H9 (cell line): Measurements from ENCODE around the gene DAAM1. TPM values are rescaled to one million over a fixed set of nuclear protein-coding genes. Genes with fewer than 3 reads are reported as not detected.

Source experiments
- DNase-seq: peaks from one replicate; pipeline ENCODE4 v3.0.0-alpha.2; 2017
- H2AFZ ChIP-seq: one replicate; pipeline ENCODE4 v1.6.1; 2013; ENCODE audit warnings: mild to moderate bottlenecking, low read length, control low read depth, moderate library complexity
- H2AK5ac ChIP-seq: 2 replicates; pipeline ENCODE4 v1.6.1; 2013; ENCODE audit warnings: low read length, control low read depth, mixed read lengths; ENCODE audit not compliant: insufficient read length
- H2BK120ac ChIP-seq: one replicate; pipeline ENCODE4 v1.6.1; 2013; ENCODE audit warnings: low read depth, mild to moderate bottlenecking, low read length, control low read depth, inconsistent platforms; ENCODE audit not compliant: poor library complexity, severe bottlenecking
- H2BK12ac ChIP-seq: 2 replicates; pipeline ENCODE4 v1.6.1; 2013; ENCODE audit warnings: low read length, control low read depth, mixed read lengths, low read depth; ENCODE audit not compliant: insufficient read length
- H2BK15ac ChIP-seq: 2 replicates; pipeline ENCODE4 v1.6.1; 2013; ENCODE audit warnings: low read depth, low read length, control low read depth
- H2BK20ac ChIP-seq: one replicate; pipeline ENCODE4 v1.6.1; 2013; ENCODE audit warnings: low read depth, mild to moderate bottlenecking, low read length, control low read depth, inconsistent platforms; ENCODE audit not compliant: poor library complexity, severe bottlenecking
- H2BK5ac ChIP-seq: 2 replicates; pipeline ENCODE4 v1.6.1; 2013; ENCODE audit warnings: low read length, control low read depth, mixed read lengths; ENCODE audit not compliant: insufficient read length
- H3K14ac ChIP-seq: 2 replicates; pipeline ENCODE4 v1.6.1; 2013; ENCODE audit warnings: low read length, control low read depth; ENCODE audit not compliant: insufficient read depth
- H3K18ac ChIP-seq: 2 replicates; pipeline ENCODE4 v1.6.1; 2013; ENCODE audit warnings: low read depth, mild to moderate bottlenecking, mixed read lengths, low read length, control low read depth; ENCODE audit not compliant: insufficient read length
- H3K23ac ChIP-seq: 2 replicates; pipeline ENCODE4 v1.6.1; 2013; ENCODE audit warnings: low read length, control low read depth, mixed read lengths, low read depth; ENCODE audit not compliant: insufficient read length
- H3K23me2 ChIP-seq: 2 replicates; pipeline ENCODE4 v1.6.1; 2013; ENCODE audit warnings: low read depth, mild to moderate bottlenecking, mixed read lengths, low read length, control low read depth; ENCODE audit not compliant: insufficient read length, poor library complexity, severe bottlenecking
- H3K27ac ChIP-seq: 2 replicates; pipeline ENCODE4 v1.5.1; 2013; ENCODE audit warnings: low read length, control low read depth, mixed read lengths, low read depth; ENCODE audit not compliant: insufficient read length
- H3K27me3 ChIP-seq: 2 replicates; pipeline ENCODE4 v1.6.1; 2013; ENCODE audit warnings: low read length, control low read depth, inconsistent platforms; ENCODE audit not compliant: insufficient read depth
- H3K4ac ChIP-seq: 2 replicates; pipeline ENCODE4 v1.6.1; 2013; ENCODE audit warnings: low read depth, mild to moderate bottlenecking, control low read depth, inconsistent platforms, low read length, moderate library complexity
- H3K4me1 ChIP-seq: 2 replicates; pipeline ENCODE4 v1.6.1; 2013; ENCODE audit warnings: low read length, control low read depth, inconsistent platforms; ENCODE audit not compliant: insufficient read depth
- H3K4me2 ChIP-seq: 2 replicates; pipeline ENCODE4 v1.6.1; 2013; ENCODE audit warnings: low read length, control low read depth, mixed read lengths; ENCODE audit not compliant: insufficient read length, insufficient read depth
- H3K56ac ChIP-seq: 2 replicates; pipeline ENCODE4 v1.6.1; 2013; ENCODE audit warnings: low read depth, mild to moderate bottlenecking, mixed read lengths, low read length, control low read depth; ENCODE audit not compliant: insufficient read length
- H3K79me1 ChIP-seq: 2 replicates; pipeline ENCODE4 v1.6.1; 2013; ENCODE audit warnings: low read depth, mild to moderate bottlenecking, moderate library complexity, low read length, control low read depth, inconsistent platforms; ENCODE audit not compliant: insufficient read depth, poor library complexity, severe bottlenecking
- H3K79me2 ChIP-seq: 2 replicates; pipeline ENCODE4 v1.6.1; 2013; ENCODE audit warnings: low read length, control low read depth, inconsistent platforms; ENCODE audit not compliant: insufficient read depth
- H3K9ac ChIP-seq: 2 replicates; pipeline ENCODE4 v1.6.1; 2013; ENCODE audit warnings: low read length, control low read depth, mixed read lengths; ENCODE audit not compliant: insufficient read length; ENCODE audit errors: extremely low read depth
- H3K9me3 ChIP-seq: one replicate; pipeline ENCODE4 v1.6.1; 2013; ENCODE audit warnings: low read depth, low read length, inconsistent platforms; ENCODE audit not compliant: control insufficient read depth
- H3T11ph ChIP-seq: one replicate; pipeline ENCODE4 v1.6.1; 2013; ENCODE audit warnings: mild to moderate bottlenecking, low read length, control low read depth, inconsistent platforms
- H4K20me1 ChIP-seq: one replicate; pipeline ENCODE4 v1.6.1; 2013; ENCODE audit not compliant: control insufficient read depth, insufficient read length, insufficient read depth
- H4K5ac ChIP-seq: 2 replicates; pipeline ENCODE4 v1.6.1; 2013; ENCODE audit warnings: low read depth, mild to moderate bottlenecking, mixed read lengths, low read length, control low read depth; ENCODE audit not compliant: insufficient read length
- H4K8ac ChIP-seq: replicated peaks from 2 replicates; pipeline ENCODE4 v1.6.1; 2013; ENCODE audit warnings: low read length, control low read depth, mixed read lengths, low read depth; ENCODE audit not compliant: insufficient read length
- H4K91ac ChIP-seq: 2 replicates; pipeline ENCODE4 v1.6.1; 2013; ENCODE audit warnings: low read depth, mild to moderate bottlenecking, moderate library complexity, mixed read lengths, low read length, control low read depth; ENCODE audit not compliant: insufficient read length
- H3K27ac Mint-ChIP-seq, 3 experiments: 2 replicates in 2 of 3; 3 replicates in 1 of 3; pipeline ENCODE4 v1.8.0; 2020 to 2021; ENCODE audit warnings: mixed read lengths in 3 of 3, mild to moderate bottlenecking in 1 of 3, moderate library complexity in 1 of 3
- H3K27me3 Mint-ChIP-seq: 2 replicates; pipeline ENCODE4 v1.8.0; 2021; ENCODE audit warnings: low read depth, mild to moderate bottlenecking, moderate library complexity, mixed read lengths
- H3K36me3 Mint-ChIP-seq, 3 experiments: 2 replicates in 2 of 3; 3 replicates in 1 of 3; pipeline ENCODE4 v1.8.0; 2020 to 2021; ENCODE audit warnings: low read depth in 3 of 3, mixed read lengths in 3 of 3; ENCODE audit not compliant: insufficient read depth in 1 of 3
- H3K4me1 Mint-ChIP-seq, 2 experiments: 2 replicates each; pipeline ENCODE4 v1.8.0; 2020; ENCODE audit warnings: mixed read lengths in 2 of 2
- H3K4me3 Mint-ChIP-seq, 2 experiments: 2 replicates in 1 of 2; 3 replicates in 1 of 2; pipeline ENCODE4 v1.8.0; 2020 to 2021; ENCODE audit warnings: mild to moderate bottlenecking in 2 of 2, mixed read lengths in 2 of 2, moderate library complexity in 1 of 2
- H3K9me3 Mint-ChIP-seq, 2 experiments: 2 replicates in 1 of 2; 3 replicates in 1 of 2; pipeline ENCODE4 v1.8.0; 2020; ENCODE audit warnings: mild to moderate bottlenecking in 2 of 2, mixed read lengths in 2 of 2, moderate library complexity in 1 of 2
- CTCF ChIP-seq: fragments of 200-600 bp; sonication (generic); conservative IDR thresholded peaks from 3 replicates; pipeline ENCODE4 v1.8.0; 2021; ENCODE audit warnings: antibody characterized with exemption, mild to moderate bottlenecking
- WGBS: extraction: QIAGEN DNeasy Blood & Tissue Kit; methylation state at CpG from one replicate; pipeline ENCODE4 v1.1.7; 2013; ENCODE audit warnings: missing lambda C conversion rate, low lambda C conversion rate, mixed read lengths; ENCODE audit not compliant: insufficient read length; ENCODE audit errors: extremely low coverage; 5-methylcytosine and 5-hydroxymethylcytosine counted together
- total RNA-seq: library from RNA; stranded (reverse); gene quantifications from 2 replicates; pipeline ENCODE4 v1.2.1, GENCODE V29; 2021

The DAAM1 gene
- total RNA-seq, 1 experiment from 2014 or later, result 19.5 TPM

GRCh38 chr14:59202031-59202430, 13.6 kb downstream of the DAAM1 start:
- Histone ChIP-seq H3K27me3 (no peaks in the 10 kb centered on the region), H4K91ac (no peak overlapping the region), H3K27ac (no peak overlapping the region), H3K14ac (no peak overlapping the region), H3K9ac (no peak overlapping the region), H2BK12ac (no peak overlapping the region), H3K23me2 (no peaks in the 10 kb centered on the region), H2BK120ac (no peak overlapping the region), H3K9me3 (no peaks in the 10 kb centered on the region), H2AFZ (no peak overlapping the region), H4K5ac (no peak overlapping the region), H3K79me1 (no peaks in the 10 kb centered on the region), H3T11ph (no peak overlapping the region), H4K20me1 (no peaks in the 10 kb centered on the region), H2BK15ac (no peak overlapping the region), H3K4ac (no peak overlapping the region), H3K56ac (no peak overlapping the region), H2BK5ac (no peak overlapping the region), H2AK5ac (peak overlapping the region; percentile 89), H3K79me2 (no peaks in the 10 kb centered on the region), H3K4me1 (no peaks in the 10 kb centered on the region), H2BK20ac (no peak overlapping the region), H3K4me2 (no peak overlapping the region), H4K8ac (no peak overlapping the region), H3K18ac (no peak overlapping the region), H3K23ac (no peak overlapping the region)
- H3K9me3 Mint-ChIP-seq, result no peaks in the 10 kb centered on the region
- H3K4me1 Mint-ChIP-seq, result peaks cover 4 to 5% of the 10 kb centered on the region in 2 experiments; a peak in 3 of 4 replicates
- WGBS, result no CpG with 5 or more reads among the region's 4 CpGs
- DNase-seq, result no peak
- no peaks in the 10 kb centered on the region for H3K36me3 Mint-ChIP-seq
- H3K27me3 Mint-ChIP-seq, result no peaks in the 10 kb centered on the region
- no peak overlapping the region for H3K27ac Mint-ChIP-seq
- no peak for TF ChIP-seq CTCF
- H3K4me3 Mint-ChIP-seq, result no peak overlapping the region
